ENCODE data around the gene SPARCL1.
"Not testable (repeated sequence)": the region's sequence is repeated elsewhere in the genome, so short reads cannot be mapped to it uniquely, and the experiment has no call there.

Gene SPARCL1, protein sequence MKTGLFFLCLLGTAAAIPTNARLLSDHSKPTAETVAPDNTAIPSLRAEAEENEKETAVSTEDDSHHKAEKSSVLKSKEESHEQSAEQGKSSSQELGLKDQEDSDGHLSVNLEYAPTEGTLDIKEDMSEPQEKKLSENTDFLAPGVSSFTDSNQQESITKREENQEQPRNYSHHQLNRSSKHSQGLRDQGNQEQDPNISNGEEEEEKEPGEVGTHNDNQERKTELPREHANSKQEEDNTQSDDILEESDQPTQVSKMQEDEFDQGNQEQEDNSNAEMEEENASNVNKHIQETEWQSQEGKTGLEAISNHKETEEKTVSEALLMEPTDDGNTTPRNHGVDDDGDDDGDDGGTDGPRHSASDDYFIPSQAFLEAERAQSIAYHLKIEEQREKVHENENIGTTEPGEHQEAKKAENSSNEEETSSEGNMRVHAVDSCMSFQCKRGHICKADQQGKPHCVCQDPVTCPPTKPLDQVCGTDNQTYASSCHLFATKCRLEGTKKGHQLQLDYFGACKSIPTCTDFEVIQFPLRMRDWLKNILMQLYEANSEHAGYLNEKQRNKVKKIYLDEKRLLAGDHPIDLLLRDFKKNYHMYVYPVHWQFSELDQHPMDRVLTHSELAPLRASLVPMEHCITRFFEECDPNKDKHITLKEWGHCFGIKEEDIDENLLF

DNA sequence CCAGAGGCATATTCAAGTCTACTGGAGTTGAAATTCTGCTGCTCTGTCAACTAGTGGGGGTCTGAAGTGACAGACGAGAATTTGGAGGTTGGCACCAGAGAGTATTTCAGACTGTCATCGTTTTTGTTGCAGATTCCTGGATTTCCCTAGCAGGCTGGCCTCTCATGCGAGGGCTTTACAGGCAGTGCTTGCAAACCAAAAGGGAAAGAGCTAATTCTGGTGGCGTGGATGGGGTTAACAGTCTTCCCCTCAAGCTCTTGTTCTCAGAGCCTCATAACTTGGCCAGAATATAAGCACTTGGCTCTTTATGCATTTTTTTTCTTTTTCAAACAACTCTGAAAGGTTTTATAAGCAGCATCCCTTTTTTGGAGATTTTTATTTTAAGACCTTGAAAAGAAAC, at the start of gene SPARCL1:
Gene SPARCL1, minus strand, starts transcription at position 190 of the 400 bp plus-strand sequence. CDS start 29,802 bp downstream, outside the sequence.
- no peak for DNase-seq

DNA sequence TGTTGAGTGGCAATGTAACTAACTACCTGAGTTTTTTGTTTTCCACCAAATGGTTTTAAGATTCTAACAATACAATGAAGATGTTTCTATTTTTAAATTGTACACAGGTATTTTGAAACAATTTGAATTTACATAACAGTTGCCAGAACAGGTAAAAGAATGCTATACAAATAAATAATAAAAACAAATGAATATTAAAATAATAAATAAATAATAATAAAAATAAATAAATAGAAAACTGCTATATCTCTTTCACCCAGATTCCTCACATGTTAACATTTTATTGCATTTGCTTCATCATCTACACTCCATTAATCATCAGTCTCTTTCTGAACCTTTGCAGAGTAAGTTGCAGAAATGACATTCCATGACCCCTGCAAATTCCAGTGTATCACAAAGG, 46.8 kb upstream of the SPARCL1 start:
- DNase-seq: no peak

DNA sequence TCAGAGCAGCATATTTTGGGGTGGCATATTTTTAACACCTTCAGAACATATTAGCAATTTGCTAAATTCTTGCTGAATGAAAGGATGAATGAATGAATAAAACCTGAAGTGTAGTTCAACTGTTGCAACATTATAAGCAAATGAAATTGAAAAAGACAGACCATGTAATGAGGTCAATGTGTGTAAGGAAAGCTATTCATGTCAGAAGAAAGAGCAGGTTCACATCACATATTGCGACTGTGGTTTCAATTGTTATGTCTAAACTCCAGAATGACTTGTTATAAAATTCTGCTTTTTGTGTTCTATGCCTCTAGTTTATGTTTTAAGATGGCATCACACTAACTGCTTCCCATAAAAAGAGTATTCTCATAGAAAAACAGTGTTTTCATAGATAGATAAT, 46.2 kb upstream of the SPARCL1 start:
- no peak for DNase-seq

DNA sequence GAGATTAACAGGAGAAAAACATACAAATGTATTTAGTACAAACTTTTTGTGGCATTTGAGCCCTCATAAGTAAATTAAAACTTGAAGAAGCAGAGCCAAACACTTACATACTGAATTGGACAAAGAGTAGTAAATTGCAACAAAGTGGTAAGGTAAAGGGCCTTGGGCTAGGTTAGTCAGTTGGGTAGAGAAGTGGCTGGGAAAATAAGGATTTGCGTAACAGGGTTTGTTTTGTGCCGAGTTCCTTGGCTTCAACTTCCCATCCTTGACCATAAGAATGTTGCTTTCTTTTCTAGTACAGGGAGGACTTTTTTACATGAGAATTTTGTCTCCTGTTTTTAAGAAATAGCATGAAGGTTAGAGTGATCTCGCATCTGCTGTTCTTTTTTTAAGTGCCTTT, 45.8 kb upstream of the SPARCL1 start:
- no peak for DNase-seq

DNA sequence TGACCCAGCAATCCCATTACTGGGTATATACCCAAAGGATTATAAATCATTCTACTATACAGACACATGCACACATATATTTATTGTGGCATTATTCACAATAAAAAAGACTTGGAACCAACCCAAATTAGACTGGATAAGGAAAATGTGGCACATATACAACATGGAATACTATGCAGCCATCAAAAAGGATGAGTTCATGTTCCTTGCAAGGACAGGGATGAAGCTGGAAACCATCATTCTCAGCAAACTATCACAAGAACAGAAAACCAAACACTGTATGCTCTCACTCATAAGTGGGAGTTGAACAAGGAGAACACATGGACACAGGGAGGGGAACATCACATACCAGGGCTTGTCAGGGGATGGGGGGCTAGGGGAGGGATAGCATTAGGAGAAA, 45.2 kb upstream of the SPARCL1 start:
- not testable (repeated sequence) for DNase-seq

DNA sequence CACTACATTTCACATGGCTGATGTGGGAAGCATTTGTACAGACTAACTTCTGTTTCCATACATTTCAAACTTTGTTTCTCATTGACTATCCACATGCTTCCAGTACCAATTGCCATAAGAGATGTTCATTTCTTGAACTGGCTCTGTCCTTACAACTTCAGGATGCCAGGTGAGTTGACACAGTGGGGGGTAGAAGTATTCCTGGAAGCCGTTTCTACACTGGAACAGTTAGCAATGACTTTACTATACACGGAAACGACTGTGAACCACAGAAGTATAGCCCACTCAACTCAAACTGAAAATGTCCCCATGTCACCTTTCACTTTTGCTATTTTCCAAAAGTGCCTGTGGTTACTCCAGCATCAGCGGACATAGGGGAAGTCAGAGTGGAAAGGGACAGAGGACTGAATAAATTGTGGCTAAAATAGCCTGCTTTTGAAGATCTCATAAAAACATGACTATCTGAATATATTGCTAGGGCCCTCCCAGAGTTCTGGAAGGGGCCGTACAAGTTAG, 41.2 kb upstream of the SPARCL1 start:
- no peak for DNase-seq

DNA sequence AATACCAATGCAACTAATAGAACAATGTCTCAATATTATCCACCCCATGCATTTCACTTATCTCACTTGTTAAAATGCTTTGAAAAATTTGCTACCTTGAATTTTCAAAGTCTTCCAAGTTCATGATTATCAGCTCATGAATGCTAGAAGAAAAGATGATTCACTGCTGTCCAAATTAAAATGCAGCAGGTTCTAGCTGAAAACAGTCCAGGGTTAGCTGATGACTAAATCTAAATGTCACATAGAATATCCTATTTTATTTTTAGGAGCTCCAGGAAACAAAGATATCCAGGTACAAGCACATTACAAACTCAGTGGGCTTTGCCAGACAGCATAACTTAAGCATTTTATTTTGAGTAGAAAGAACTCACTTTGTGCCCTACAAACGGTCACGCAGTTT, 38.0 kb upstream of the SPARCL1 start:
- no peak for DNase-seq

DNA sequence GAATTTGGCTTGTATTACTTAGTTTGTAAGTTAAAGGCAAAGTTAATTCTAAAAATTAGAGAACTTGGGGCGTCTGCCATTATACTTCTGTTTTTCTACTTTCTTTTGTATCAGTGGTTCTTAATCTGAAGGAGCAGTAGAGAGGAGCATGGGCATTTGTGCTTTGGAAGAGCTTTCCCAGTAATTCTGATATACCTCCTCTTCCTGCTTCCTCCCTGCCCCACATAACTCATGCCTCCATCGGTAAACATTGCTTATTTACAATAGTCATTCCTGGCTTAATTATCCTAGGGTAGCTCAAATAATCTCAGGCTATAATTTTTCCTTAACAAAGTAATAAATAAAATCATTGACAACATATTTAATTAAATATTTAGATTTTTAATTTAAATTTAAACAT, 37.1 kb upstream of the SPARCL1 start:
- DNase-seq: no peak

DNA sequence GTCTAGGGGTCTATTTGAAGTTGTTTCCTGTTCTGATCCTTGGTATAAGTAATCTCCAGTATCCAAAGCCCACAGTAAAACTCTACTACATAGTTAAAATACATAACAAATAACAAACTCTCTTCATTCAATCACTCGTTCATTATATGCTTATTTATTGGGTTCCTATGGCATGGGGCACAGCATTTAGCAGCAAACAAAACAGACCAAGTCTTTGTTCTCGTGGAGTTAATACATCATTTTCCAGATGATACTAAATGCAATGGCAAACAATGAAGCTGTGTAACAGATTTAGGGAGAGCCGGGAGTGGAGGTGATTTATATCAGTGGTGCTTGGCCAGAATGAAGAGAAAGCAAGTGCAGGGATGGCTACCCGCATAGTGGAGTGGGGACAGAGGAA, 36.6 kb upstream of the SPARCL1 start:
- DNase-seq: no peak

DNA sequence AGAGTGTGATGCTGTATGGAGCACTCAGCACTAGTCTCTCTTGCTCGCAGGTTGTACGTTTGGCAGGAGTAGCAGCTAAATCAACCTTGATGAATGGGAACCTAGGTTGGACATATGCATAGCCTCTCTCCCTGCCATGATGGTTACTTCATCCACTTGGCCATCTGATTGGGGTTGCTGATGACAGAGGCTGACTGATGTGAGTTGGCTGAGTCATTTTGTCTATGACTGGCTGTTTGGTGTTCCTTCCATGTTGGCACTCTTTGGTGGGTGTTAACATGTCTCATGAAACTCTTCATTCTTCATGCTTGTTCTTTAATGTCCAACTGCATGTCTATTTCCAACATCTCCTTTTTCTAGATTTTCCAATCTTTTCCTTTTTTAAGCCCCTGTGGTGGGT, 31.6 kb upstream of the SPARCL1 start:
- no peak for DNase-seq

DNA sequence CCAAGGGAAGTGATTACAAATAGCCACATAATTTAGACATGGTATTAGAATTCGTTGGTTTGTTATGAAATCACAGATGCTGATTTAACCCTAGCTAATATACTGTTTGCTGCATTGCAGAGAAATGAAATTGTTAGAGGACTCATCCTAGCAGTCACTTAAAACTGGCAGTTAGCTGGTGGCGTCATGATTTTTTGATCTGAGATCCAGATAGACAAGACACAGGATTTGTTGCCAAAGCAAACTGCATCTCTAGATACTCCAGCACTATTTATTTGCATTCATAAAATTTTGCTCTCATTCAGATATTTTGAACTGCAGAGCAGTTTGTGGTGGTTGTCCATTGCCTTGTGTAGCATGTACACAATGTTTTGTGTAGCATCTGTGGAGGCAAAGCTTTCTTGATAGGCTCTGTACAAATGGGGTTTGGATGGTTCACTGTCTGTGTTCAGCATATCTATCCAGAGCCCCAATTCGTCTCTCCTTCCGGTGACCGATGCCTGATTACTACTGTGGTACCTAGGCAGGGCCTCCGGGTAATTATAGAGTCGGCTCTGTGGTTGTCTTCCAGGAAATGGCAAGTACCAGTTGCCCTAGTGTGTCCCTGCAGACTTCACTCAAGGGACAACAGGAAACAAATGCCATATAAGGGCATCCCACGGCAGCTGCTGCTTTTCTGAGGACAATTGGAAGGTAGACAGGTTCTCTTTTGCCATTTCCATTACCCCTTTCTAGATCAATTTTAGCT, 30.1 kb upstream of the SPARCL1 start:
- DNase-seq: peak; percentile 28

DNA sequence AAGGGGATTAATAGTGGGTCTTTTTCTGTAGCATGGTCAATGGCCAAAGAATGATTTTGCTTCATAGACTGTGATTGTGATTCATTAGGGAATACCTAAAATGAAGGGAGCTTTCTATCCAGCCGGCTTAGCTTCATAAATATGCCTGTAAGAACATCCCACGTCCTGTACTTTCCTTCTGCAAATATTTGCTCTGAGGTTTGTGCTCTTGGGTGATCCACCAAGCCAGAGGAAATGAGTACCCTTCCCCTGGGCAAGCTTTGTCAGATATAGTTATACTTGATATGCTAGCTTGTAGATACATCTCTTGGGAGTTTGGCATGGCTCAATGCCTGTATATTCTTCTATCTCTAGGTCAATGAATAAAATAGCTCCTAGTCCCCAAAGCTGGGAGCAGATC, 28.2 kb upstream of the SPARCL1 start:
- DNase-seq: no peak

DNA sequence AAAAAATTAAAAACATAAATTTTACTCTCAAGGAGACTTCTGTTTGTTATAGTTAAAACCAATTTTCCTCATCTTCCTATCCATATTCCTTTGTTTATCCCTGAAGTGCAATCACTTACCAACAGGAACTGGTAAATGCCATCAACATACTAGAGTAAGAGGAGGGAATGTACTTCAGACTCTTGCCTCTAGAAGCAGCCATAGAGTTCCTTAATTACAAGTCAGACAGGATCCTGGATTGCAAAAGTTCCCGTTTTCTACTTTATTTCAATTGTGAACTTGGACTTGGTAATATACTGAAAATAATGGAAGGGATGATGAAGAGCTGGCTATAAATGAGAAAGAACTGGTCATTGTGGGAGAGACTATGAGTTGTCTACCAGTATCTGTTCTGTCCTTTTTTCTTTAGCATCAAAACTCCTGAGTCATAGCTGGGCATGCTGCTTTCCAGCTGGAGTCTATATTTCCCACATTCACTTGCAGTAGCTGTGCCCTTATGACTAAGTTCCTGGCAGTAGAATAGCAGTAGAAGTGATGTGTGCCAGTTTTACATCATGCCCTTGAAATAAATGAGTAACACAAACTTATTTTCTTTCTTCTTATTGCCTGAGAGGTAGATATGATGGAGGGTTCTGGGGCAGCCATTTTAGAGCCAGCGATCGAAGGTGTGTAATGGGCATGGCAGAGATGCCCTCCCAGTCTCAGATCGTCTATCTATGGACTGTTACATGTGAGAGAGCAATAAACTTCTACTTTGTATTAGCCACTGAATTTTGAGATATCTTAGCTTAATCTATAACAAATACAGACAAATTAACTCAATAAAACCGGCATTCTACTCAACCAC, 26.8 kb upstream of the SPARCL1 start:
- DNase-seq: no peak

DNA sequence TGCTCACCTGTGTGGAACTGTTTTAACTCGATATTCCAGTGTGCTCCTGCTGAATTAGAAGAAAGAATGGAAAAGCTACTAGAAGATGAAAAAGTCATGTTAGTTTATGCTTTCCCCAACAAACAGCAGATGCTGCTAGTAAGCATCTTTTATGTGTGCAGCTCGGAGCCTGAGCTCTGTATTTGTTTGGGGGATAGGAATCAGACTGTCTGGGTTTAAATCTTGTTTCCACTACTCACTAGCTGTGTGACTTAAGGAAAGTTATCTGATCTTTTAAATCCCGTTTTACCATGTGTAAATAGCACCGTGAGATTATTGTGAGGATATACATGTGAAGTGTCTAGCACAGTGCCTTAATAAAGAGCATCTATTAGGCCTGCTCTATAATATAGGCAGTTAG, 24.0 kb upstream of the SPARCL1 start:
- no peak for DNase-seq

DNA sequence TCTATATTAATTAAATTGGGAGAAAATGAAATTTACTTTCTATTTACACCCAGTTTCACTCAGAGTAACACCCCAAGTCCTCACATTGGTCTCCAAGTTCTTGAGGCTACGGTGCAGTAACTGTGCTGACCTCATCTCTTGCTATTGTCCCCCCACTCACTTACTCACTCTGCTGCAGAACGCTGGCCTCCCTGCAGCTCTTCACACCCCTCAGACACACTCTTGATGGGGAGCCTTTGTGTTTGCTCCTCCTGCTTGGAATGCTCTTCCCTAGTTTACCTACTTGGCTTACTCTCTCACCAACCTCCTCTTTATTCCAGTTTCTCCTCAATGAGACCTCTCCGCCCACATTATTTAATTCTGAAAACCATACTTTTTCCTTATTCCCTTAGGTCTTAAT, 22.2 kb upstream of the SPARCL1 start:
- DNase-seq: no peak

DNA sequence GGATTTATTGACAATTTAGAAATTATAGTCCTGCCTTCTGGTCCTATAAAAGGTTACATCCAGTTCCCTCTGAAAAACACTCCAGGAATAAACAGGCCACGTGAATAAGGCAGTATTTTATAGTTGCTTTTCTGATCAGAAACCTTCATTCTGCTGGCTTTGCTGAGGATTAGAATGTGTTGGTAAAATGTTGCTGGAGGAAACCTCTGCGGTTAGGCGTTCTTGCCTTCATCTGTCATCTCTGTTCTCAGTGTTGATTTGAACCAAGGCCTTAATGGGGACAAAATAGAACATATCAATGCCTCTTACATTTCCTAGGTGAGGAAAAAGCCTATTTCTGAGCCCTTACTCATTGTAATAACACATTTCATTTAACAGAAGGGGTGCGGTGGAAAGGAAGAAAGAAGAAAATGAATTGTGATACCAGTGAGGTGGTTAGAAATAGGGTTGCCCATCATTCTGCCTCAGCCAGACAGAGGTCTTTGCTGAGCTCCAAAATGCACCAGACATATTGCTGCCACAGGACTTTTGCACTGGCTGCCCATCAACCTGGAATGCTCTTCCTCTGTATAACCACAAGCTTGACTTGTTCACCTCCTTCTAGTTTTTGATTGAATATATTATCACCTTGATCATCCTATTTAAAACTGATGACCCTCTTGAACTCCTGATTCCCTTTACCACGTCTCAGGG, 18.0 kb upstream of the SPARCL1 start:
- no peak for DNase-seq

DNA sequence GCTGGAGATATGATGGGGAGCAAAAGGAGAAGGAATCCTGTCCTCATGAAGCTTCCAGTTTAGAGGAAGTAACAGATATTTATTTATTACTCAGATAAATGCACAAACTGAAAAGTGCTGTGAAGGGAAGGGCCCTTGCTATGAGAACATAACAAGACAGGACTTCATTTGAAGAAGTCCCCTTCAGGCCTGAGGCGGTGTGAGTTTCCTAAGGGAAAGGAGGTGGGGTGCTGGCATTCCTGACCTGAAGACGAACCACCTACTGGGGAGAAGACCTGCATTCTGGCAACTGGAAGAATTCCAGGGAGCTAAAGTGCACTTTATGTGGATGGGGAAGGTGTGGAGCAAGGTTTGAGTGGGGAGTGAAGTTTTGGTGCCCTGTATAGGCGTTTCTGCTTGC, 15.9 kb upstream of the SPARCL1 start:
- DNase-seq: no peak

DNA sequence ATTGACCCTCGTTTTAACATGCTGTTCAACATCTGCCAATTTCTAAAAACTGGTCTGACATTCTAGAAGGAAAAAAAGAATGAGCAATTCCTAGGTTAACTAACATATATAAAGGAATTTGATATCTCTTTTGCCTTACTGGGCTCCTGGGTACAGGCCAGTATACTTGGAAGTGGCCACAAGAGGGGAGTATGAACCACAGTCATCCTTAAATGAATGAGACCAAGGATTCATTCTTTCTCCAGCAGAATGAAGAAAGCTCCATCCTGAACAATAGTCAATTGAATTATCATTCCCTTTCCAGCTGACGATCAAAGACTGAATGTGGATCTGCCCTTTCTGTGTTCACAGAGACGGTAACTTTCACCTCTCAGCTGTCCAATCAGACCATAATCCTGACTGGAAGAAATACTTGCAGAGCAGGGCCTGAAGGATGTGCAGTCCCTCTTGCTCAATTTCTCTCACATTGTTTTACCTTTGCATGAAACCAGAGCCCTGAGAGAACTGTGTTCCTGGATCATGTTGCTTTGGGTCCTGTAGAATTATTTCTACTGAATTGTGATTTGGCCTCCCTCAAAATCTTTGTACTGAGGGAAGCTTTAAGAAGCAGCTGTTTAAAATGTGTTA, 14.8 kb upstream of the SPARCL1 start:
- no peak for DNase-seq

DNA sequence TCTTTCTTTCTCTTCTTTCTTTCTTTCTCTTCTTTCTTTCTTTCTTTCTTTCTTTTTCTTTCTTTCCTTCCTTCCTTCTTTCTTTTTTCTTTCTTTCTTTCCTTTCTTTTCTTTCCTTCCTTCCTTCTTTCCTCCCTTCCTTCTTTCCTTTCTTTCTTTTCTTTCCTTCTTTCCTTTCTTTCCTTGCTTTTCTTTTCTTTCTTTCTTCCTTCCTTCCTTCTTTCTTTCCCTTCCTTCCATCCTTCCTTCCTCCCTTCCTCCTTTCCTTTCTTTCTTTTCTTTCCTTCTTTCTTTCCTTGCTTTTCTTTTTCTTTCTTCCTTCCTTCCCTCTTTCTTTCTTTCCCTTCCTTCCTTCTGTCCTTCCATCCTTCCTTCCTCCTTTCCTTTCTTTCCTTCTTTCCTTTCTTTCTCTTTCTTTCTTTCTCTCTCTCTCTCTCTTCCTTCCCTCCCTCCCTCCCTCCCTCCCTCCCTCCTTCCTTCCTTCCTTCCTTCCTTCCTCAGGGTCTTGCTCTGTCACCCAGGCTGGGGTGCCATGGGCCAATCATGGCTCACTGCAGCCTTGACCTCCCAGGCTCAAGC, 13.6 kb upstream of the SPARCL1 start:
- DNase-seq: no peak

DNA sequence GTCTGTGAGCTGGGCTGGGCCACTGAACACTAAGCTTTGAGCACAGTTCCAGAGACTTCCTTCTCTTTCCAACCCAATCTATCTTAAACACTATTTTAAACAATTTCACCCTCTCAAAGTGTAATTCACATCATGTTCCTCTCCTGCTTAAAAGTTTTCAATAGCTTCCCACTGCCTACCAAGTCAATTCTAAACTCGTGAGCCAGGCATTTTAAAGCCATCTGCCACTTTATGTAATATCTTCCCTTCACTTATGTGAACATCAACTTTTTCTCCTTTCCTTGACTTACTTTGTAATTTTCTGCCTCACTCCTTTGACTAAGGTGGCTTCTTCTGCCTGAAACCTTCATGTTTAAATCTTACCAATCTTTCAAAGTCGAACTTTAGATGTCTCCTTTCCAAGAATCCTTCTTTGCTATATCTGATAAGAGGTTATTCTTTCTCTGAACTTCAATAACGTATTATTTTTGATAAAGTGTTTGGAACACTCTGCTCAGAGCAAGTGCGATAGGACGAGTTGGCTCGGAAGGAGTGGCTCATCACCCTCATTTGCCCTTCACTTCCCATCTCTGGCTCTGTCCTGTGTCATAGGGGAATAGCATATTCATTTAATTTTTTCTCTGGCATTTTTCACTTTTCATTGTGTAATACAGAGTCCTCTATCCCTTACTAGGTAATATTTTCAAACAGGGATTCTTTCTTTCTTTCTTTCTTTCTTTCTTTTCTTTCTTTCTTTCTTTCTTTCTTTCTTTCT, 13.0 kb upstream of the SPARCL1 start:
- no peak for DNase-seq
